GM12872 (cell line): ENCODE measurements around the gene ABCB11.

Experiments
- CTCF ChIP-seq: IDR thresholded peaks from 3 replicates; pipeline ENCODE4 v1.5.1; 2011; ENCODE audit warnings: low read depth, mild to moderate bottlenecking, low read length, moderate library complexity; ENCODE audit not compliant: insufficient read depth

ABCB11 gene

GRCh38 chr2:168949324-168949723 lies 81.8 kb downstream of the ABCB11 start:
- no peak for TF ChIP-seq CTCF

- TF ChIP-seq CTCF: peak; percentile 68
Measured at GRCh38 chr2:168948621-168949212, 82.4 kb downstream of the ABCB11 start.

DNA sequence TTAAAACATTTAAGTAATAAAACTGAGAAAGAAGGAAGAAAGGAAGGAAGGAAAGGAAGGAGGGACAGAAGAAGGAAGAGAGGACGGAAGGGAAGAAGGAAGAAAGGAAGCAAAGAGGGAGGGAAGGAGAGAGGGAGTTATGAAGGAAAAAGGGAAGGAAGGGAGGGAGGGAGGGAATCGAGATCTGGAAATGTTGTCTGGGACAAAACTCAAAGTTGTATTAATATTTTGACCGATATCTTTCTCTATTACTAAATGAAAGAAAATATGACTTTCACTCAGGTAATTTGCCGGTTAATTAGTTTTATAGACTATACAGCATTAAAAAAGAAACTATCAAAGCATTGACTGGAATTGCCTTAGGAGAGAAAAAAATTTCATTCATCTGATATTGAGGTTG lies 85.6 kb downstream of the ABCB11 start:
- TF ChIP-seq CTCF: no peak

- no peak for TF ChIP-seq CTCF
Measured at GRCh38 chr2:168944065-168944464, 87.1 kb downstream of the ABCB11 start.

GRCh38 chr2:168941297-168941696 lies 89.8 kb downstream of the ABCB11 start:
- TF ChIP-seq CTCF: no peak

GRCh38 chr2:168939918-168940317 lies 91.2 kb downstream of the ABCB11 start:
- TF ChIP-seq CTCF: no peak

DNA sequence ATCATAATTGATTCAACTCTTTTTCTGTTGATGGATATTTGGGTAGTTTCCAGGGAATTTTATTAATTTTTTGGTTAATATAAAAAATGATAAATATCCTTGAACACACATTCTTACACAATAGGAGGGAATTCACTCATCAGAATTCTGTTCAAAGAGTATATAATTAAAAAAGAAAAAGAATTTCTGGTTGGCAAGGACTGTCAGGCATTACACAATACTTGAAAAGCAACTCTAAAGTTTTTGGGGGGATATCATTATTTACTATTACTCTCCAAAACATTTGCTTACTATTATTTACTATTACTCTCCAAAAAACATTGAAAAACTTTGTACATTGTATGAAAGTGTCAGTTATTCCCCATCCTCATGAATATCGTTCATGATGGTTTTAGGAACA lies 92.1 kb downstream of the ABCB11 start:
- TF ChIP-seq CTCF: no peak
